Esophagus squamous epithelium (tissue), 5 donors: ENCODE measurements around the gene BRIP1. TPM values are rescaled to one million over a fixed set of nuclear protein-coding genes. Genes with fewer than 3 reads are reported as not detected.
"Not testable (repeated sequence)": the region's sequence is repeated elsewhere in the genome, so short reads cannot be mapped to it uniquely, and the experiment has no call there.

Source experiments
- DNase-seq: peaks from one replicate; lab custom pipeline; 2025; lab: John Stamatoyannopoulos, UW
- H3K27ac ChIP-seq, 4 donors: fragments of 200-600 bp; sonication (generic); one replicate each; pipeline ENCODE4 v1.5.1; 2016 to 2019; ENCODE audit warnings: mild to moderate bottlenecking in 1 of 4
- H3K27me3 ChIP-seq, 4 donors: fragments of 200-600 bp; sonication (generic); 1 replicate in 3 of 4; 2 replicates in 1 of 4; pipeline versions ENCODE4 v1.5.1 to v1.6.0; 2017 to 2021; ENCODE audit warnings: antibody characterized with exemption in 1 of 4
- H3K36me3 ChIP-seq, 3 donors: fragments of 200-600 bp; sonication (generic); one replicate each; pipeline ENCODE4 v1.5.1; 2016 to 2019
- H3K4me1 ChIP-seq, 3 donors: fragments of 200-600 bp; sonication (generic); one replicate each; pipeline ENCODE4 v1.5.1; 2017 to 2019
- H3K4me3 ChIP-seq, 4 donors: fragments of 200-600 bp; sonication (generic); 1 replicate in 3 of 4; 2 replicates in 1 of 4; pipeline ENCODE4 v1.5.1; 2016 to 2019; ENCODE audit warnings: mild to moderate bottlenecking in 2 of 4, moderate library complexity in 1 of 4
- H3K9me3 ChIP-seq, 3 donors: fragments of 200-600 bp; sonication (generic); one replicate each; pipeline ENCODE4 v1.5.1; 2016 to 2019
- CTCF ChIP-seq, 6 experiments: fragments of 450-650 bp in 4 of 6; fragments of 200-600 bp in 2 of 6; sonication (generic) in 2 of 6; IDR thresholded peaks; one replicate each; pipeline ENCODE4 v1.5.1; 2016 to 2019; ENCODE audit warnings: antibody characterized with exemption in 6 of 6, mild to moderate bottlenecking in 4 of 6, moderate library complexity in 4 of 6
- POLR2A ChIP-seq, 4 donors: fragments of 450-650 bp; IDR thresholded peaks; one replicate each; pipeline ENCODE4 v1.6.1; 2017; ENCODE audit warnings: antibody characterized with exemption in 4 of 4, mild to moderate bottlenecking in 4 of 4, moderate library complexity in 3 of 4
- WGBS, 2 donors: methylation state at CpG; one replicate each; pipeline ENCODE4 v1.1.5; 2018; 5-methylcytosine and 5-hydroxymethylcytosine counted together
- intact Hi-C: fragments of 100-400 bp; cut with DNase I; formaldehyde crosslinking; loops from one replicate; pipeline ENCODE4 v1.15.0; 2022
- total RNA-seq, 4 donors: library from RNA; depleted of rRNA; stranded (reverse); fragments of >200 nt; gene quantifications; one replicate each; pipeline ENCODE4 v1.1.0, GENCODE V29; 2016
- donor health status: DM: yes; HTN: yes; CAD: no.

BRIP1 gene
- total RNA-seq, 4 donors from 2014 or later: 1.6 to 7.0 (median 3.2) TPM

DNA sequence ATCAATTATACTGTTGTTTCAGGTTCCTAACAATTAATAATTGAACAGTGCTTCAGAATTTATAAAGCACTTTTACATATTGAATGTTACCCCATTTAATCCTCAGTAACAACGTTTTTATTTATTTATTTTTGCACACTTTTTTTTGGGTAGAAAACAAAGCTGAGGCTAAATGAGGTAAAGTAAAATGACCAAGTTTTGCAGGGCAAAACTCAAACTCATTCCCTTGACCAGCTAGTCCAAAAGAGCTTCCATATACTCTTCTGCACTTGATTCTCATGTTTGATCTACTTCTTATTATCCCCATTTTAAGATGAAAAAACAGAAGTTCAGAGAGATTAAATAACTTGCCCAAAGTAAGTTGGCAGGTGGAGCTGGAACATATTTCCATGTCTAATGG is 191.2 kb downstream of the BRIP1 start:
- no peaks in the 10 kb centered on the region for H3K36me3 ChIP-seq

DNA sequence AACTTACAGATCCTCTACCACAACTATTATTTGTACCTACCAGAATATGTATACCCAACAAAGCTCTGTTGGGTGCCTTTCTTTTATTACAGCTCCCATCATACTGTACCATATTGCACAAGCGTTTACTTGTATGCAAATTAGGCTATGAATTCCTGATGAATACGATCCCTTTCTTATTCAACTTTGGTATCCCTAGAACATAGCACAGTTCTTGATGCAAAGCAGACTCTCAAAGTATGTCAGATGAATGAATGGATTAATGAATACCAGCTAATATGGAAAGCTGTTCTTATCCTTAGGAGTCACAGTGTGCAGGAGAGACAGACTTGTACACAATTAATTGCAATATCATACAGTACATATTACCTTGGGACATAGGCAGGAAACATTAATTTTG is 192.6 kb downstream of the BRIP1 start:
- no peak for DNase-seq
- Histone ChIP-seq H3K4me1 (peaks cover 0 to 4% (median 0%) of the 10 kb centered on the region in 3 donors), H3K27me3 (no peaks in the 10 kb centered on the region), H3K27ac (no peak overlapping the region), H3K4me3 (no peak overlapping the region), H3K36me3 (no peaks in the 10 kb centered on the region), H3K9me3 (no peaks in the 10 kb centered on the region)
- TF ChIP-seq CTCF (IDR thresholded peaks at IDR 0.05): no peak
- intact Hi-C loops: no loop called here
- WGBS, 2 donors: 71 to 91% methylated on average over 2 of the region's 2 CpGs

More for the DNA sequence above, 191.2 kb downstream of the BRIP1 start:
- no peak overlapping the region for H3K27ac ChIP-seq
- no peak for DNase-seq
- H3K4me1 ChIP-seq: peaks cover 0 to 4% (median 0%) of the 10 kb centered on the region in 3 donors
- TF ChIP-seq POLR2A (IDR thresholded peaks at IDR 0.05): no peak
- no peak for TF ChIP-seq CTCF (IDR thresholded peaks at IDR 0.05)
- 35 to 50% methylated on average over 1 of the region's 1 CpG for WGBS, 2 donors
- intact Hi-C loops: no loop called here
- no peaks in the 10 kb centered on the region for H3K9me3 ChIP-seq
- H3K27me3 ChIP-seq: no peaks in the 10 kb centered on the region
- no peak overlapping the region for H3K4me3 ChIP-seq

- Histone ChIP-seq H3K27ac (no peak overlapping the region), H3K4me3 (no peak overlapping the region), H3K9me3 (no peaks in the 10 kb centered on the region), H3K36me3 (no peaks in the 10 kb centered on the region), H3K4me1 (peaks cover 0 to 4% (median 0%) of the 10 kb centered on the region in 3 donors), H3K27me3 (no peaks in the 10 kb centered on the region)
- no peak for DNase-seq
- TF ChIP-seq POLR2A (IDR thresholded peaks at IDR 0.05) (no peak), CTCF (IDR thresholded peaks at IDR 0.05) (no peak)
- intact Hi-C loops: no loop called here
Observed at GRCh38 chr17:61669522-61669921, 193.8 kb downstream of the BRIP1 start.

- no peaks in the 10 kb centered on the region for H3K27me3 ChIP-seq
- H3K36me3 ChIP-seq: no peaks in the 10 kb centered on the region
- no peak for DNase-seq
- 87 to 90% methylated on average over 3 of the region's 3 CpGs for WGBS, 2 donors
- H3K4me1 ChIP-seq: peaks cover 0 to 3% (median 0%) of the 10 kb centered on the region in 3 donors
- intact Hi-C loops: no loop called here
- H3K27ac ChIP-seq: no peak overlapping the region
- TF ChIP-seq POLR2A (IDR thresholded peaks at IDR 0.05): no peak
- TF ChIP-seq CTCF (IDR thresholded peaks at IDR 0.05): no peak
- no peak overlapping the region for H3K4me3 ChIP-seq
- no peaks in the 10 kb centered on the region for H3K9me3 ChIP-seq
Observed at GRCh38 chr17:61668486-61668885, 194.8 kb downstream of the BRIP1 start.

DNA sequence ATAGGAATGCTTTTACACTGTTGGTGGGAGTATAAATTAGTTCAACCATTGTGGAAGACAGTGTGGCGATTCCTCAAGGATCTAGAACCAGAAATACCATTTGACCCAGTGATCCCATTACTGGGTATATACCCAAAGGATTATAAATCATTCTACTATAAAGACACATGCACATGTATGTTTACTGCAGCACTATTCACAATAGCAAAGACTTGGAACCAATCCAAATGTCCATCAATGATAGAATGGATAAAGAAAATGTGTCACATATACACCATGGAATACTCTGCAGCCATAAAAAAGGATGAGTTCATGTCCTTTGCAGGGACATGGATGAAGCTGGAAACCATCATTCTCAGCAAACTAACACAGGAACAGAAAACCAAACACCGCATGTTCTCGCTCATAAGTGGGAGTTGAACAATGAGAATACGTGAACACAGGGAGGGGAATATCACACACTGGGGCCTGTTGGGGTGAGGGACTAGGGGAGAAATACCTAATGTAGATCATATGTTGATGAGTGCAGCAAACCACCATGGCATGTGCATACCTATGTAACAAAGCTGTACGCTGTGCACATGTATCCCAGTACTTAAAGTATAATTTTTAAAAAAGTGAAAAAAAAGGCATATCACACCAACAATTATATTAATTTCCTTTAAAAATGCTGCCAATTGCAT is 196.8 kb downstream of the BRIP1 start:
- H3K4me1 ChIP-seq, H3K4me3 ChIP-seq, intact Hi-C loops, H3K9me3 ChIP-seq, H3K36me3 ChIP-seq, DNase-seq, H3K27ac ChIP-seq, H3K27me3 ChIP-seq: not testable (repeated sequence)
- WGBS, 2 donors: 80 to 93% methylated on average over 5 of the region's 5 CpGs

DNA sequence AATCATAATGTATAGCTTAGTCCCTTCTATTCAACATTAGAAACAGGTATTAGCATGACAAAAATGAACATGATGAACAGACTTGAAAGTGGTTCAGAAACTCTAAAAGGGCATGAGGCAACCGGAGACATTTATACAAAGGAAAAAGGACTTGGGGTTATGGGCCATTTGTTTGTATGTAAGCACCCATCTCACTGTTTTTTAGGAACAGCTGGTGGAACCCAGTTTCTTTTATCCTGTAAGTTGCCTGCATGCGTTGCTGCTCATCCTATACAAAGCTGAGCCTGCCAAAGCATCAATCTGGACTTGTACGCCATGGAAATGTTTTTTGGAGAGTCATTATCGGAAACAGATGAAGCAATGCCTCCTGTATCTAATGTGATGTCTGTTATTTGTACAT is 200.0 kb downstream of the BRIP1 start:
- intact Hi-C loops: no loop called here
- Histone ChIP-seq H3K4me3 (no peak overlapping the region), H3K9me3 (no peaks in the 10 kb centered on the region), H3K4me1 (no peaks in the 10 kb centered on the region), H3K36me3 (no peaks in the 10 kb centered on the region), H3K27ac (no peak overlapping the region), H3K27me3 (no peaks in the 10 kb centered on the region)
- TF ChIP-seq POLR2A (IDR thresholded peaks at IDR 0.05): no peak
- no peak for TF ChIP-seq CTCF (IDR thresholded peaks at IDR 0.05)
- WGBS, 2 donors: 68 to 75% methylated on average over 4 of the region's 4 CpGs
- no peak for DNase-seq
